SIG-M5 (cell line): ENCODE data around the gene SPTBN1.

Source experiments
- DNase-seq: peaks from one replicate; lab custom pipeline; 2025; lab: John Stamatoyannopoulos, UW

Gene SPTBN1

DNA sequence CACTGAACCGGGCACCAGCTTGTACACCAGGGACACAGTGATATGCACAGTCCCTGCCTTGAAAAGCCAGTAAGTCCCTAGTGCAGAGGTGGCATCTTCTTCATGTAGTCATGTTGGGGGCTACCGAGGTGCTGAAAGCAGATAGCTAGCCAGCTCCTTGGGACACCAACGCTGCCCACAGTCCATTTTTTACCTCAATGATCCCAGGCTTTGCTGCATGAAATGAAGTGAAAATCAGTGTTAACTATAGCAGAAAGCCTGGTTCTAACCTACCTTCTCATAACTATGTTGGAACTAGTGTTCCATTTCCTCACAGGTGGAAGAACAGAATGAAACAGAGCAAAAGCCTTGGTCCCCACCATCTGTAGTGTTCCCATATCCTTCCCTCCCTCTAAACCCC lies 200.7 kb downstream of the SPTBN1 start:
- no peak for DNase-seq

DNA sequence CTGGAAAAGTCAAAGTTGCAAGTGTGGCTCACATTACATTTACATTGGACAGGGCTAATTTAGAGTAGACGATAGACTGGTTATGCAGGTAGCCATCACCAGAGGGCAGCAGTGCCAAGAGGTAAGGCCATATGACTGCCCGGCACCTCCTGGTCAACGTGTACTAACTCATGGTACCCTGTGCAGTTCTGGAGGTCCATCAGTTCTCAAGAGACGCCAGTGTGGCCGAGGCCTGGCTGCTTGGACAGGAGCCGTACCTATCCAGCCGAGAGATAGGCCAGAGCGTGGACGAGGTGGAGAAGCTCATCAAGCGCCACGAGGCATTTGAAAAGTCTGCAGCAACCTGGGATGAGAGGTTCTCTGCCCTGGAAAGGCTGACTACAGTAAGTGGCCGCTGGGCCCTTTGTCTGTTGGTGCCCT lies 201.5 kb downstream of the SPTBN1 start:
- DNase-seq: no peak

DNA sequence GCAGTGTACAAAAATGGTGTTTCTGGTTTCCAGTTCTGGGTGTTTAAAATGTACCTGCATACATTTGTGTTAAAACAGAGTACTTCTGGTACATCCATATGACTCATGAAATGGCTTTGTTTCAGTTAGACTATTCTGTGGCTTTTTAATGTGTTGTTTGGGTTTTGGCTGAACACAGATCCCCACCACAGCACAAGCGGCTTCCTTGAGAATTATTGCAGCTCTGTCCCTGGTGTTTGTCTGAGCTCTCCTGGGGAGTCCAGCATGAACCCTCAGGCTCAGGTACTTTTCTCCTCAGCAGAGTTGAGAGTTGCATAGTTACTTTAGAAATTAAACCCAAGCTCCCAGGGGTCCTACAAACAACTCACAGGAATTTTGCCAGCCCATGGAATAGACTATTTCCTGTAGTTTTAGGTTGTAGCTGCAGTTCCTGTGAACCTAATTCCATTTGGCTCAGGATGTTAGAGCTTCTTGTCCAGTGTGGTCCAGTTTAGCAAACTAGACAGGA lies 202.5 kb downstream of the SPTBN1 start:
- DNase-seq: no peak

DNA sequence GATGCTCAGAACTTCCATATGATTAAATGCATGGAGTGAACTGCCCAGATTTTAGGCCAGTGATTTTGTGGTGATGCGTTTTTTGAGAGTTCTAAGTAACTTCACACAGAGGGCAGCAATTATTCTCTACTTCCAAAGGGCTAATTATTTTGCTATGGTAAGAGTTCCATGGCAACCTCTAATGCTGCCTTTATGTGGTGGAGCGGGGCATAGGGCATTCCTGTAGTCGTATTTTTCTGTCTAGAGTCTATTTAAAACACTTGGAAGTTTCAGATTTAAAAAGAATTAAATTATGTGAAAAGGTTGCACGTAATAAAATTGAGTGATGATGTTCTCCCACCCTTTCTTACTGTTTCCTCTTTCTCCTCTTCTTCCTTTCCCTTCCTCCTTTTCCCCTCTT lies 203.4 kb downstream of the SPTBN1 start:
- DNase-seq: no peak

DNA sequence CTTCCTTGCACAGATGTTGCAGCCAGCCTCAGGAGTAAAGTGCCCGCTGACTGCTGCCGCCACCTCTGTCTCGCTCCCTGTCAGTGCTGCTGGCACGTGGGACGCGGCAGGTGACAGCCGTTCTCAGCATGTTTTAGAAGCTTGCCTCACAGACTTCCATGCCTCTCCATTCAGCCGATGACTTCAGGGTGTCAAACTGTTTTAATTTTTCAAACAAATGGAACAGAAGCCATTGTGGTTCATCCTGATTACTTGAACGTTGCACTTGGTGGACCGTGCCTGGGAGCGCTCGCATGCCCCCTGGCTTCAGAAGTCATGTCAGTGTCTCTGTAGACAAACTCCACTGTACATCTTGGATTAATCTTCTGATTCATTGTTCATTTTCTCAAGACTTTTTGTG lies 204.6 kb downstream of the SPTBN1 start:
- DNase-seq: no peak

DNA sequence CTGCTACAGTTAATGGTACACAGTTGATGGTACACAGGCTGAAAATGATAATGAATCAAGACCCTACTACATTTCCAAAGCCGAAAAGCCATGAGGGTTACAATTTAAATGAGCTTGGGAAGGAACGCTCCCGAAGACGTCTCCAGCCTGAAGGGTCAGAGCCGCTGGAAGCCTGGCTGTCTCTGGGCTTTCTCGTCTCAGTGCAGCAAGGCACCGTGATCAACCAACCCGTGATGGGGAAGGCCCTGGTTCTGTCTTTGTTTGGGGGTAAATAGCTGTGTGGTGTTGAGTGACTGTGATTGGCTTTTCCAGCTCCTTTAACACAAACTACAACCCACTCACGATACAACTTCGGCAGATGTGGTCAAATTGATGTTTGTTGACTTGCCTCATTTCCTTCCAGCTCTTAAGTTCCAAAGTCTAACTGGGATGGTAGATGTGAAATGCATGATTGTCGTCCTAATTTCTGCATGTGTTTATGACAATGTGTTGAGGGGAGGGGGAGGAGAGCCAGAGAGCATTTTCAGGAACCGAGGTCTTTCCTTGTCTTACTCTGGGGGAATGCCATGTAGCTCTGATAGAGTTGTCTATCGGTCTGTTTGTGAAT lies 207.4 kb downstream of the SPTBN1 start:
- DNase-seq: no peak

DNA sequence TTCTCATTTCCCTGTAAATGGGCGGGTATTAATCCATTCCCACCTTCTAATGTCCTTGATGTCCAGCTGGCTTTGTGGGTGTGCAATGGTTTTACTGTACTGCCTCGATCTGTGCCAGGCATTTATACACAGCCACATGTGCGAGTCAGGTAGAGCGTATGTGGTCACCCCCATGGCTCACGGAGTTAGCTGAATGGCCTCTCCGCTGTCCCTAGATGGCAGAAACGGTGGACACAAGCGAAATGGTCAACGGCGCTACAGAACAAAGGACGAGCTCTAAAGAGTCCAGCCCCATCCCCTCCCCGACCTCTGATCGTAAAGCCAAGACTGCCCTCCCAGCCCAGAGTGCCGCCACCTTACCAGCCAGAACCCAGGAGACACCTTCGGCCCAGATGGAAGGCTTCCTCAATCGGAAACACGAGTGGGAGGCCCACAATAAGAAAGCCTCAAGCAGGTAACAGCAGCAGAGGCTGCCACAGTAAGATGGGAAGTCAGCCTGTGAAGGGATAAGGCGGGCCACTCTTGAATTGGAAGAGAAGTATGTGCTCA lies 208.2 kb downstream of the SPTBN1 start:
- DNase-seq: no peak

DNA sequence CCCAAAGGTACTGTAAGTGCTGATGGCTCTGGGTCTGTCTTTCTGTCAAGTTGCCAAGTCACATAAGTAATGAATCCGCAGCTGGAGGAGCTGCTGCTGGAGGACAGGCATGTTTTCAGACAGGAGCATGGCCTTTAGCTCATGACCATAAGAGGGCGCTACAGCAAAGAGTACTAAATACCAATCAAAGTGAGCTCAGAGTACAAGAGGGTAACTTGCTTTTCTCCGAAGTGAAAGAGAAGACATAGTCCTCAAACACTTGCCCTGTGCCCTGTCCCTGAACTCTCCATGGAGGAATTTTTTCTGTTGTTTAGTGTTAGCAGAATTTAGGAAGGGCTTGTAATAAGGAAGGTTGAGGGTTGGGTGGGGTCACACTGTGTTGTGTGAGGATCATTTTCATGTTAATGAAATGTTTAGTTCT lies 209.3 kb downstream of the SPTBN1 start:
- DNase-seq: no peak

DNA sequence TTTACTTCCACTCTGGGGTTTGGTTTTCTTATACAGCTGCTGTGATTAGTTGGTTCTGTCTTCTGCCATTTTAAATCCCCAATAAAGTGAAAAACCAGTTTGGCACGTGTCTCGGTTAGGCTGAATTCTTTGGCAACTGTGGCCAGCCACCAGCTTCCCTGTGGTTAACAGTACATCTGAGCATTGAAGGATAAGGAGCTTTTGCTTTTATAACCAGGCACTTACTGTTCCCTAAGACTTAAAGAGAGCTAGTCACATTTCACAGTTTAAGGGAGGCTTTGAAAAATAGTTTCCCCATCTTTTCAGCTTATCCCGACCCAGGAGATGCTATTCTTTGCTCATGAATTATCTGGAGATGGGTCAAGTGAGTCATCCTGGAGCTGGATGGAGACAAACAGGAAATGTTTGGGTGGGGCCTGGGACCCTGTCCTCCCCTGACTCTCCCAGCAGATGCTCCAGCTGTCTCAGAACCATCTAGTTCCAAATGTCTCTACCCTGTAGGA lies 210.1 kb downstream of the SPTBN1 start:
- no peak for DNase-seq

DNA sequence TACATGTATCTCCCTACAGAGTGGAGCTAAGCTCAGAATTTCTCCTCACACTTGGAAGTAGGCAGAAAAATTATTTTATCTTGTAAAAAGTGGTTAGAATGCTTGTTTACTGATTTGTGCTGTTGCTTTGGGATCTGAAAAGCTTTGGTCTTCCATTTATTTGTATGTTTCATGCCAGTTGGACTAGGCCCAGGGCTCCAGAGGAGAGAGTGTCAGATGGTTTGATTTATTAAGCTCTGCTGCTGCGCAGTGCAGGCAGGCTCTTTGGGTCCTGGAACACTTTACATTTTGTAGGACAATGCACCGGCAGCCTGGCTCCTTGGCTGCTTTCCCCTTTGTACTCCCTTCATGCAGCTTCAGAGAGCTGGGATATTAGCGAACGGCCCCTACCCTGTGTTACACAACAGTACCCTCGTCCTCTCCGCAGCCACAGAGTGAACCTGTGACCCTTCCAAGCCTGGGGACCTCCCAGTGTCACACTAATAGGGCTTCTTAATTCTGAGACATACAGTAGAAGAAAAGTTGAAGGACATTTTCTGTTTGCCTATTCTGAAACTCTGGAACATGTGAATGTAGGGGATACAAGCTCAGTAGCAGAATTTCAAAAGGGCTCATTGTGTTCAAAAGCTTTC lies 210.6 kb downstream of the SPTBN1 start:
- no peak for DNase-seq

DNA sequence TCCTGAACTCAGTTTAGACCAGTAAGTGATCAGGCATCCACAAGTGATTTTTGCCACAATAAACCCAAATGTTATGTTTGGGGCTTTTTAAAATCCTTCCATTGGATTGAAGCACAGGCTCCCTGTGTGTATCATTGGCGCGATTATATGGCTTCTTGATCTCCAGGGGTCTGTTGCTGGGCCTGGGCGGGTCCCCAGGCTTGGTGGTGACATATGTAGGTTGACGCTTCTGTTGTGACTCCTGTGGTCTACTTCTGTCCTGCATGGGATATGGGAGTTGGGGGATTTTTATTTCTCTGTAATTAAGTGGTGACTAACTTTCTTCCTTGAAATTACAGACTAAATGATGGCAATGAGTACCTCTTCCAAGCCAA lies 211.1 kb downstream of the SPTBN1 start:
- no peak for DNase-seq

DNA sequence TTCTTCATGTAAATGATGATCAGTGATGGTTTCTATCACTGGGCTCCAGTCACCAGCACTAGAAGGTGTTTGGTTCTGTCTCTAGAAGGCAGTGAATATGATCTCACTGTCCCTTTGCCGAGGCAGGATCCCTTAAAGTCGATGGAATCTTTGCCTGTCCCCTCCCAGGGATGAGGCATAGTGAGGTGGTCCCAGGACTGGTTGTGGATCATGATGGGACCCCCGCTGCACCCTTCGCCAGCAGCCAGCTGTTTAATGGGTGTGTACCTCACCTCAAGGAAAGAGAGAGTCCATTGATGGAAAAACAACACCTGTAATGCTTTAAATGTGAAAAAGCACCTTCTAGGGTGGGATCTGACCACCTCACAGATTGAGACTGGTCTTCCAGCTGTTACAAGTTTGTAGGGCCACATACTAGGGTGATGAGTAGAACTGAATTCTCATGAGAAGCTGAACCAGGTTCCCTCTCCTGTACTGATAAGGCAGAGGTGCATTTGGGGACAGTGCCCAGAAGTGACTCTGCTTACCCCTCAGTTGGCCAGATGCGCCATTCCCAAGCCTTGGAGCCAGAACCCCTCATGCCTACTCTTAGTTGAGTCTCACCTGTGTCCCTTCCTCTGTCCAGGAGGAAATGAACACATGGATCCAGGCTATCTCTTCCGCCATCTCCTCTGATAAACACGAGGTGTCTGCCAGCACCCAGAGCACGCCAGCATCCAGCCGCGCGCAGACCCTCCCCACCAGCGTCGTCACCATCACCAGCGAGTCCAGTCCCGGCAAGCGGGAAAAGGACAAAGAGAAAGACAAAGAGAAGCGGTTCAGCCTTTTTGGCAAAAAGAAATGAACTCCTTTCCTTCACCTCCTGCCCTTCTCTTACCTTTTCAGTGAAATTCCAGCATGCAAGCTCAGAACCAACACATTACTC lies 211.9 kb downstream of the SPTBN1 start:
- no peak for DNase-seq

DNA sequence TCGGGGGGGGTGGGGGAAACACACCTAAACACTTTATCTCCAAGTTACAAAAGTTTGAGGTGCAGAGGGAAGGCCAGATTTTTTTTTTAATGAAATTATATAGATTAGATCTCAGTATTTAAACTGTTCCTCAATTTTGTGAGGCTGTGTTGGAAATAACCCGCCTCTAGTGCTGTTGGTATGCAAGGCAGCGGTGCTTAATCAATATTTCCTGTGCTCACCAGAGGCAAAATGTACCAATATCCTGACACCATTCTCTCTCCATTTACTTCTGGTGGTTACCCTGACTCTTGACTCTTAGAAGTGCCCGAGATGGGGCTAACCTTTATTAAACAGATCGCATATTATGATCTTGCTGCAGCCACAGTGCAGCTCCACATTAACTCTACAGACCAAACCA lies 212.6 kb downstream of the SPTBN1 start:
- no peak for DNase-seq

DNA sequence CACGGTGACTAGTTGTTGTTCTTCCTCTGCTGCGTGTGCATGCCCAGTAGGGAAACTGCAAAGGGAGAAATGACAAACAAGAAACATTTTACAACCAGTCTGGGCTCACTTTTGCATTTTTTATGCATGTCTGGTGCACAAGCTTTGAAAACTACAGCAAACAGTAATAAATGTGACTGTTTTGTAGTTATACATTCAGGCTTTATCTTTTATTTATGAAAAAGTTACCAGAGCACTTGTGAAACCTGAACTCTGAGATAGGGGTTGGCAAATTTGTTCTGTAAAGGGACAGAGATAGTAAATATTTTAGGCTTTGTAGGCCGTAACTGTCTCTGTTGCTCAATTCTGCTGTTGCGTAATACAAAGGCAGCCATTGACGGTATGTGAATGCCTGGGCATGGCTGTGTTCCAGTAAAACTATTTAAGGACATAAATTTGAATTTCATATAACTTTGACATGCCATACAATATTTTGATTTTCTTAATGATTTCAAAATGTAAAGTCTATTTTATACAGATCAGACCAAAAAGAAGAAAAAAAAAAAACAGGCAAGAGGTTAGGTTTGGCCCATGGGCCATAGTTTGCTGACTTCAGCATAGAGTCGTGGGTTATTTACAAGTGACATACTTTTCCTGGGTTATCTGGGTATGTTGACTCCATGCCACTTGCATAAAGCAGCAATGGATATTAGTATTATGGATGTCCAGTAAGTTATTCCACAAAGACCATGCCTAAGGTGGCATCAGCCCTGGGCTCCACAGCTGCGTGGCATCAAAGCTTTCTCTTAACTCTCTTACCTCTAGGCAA lies 213.8 kb downstream of the SPTBN1 start:
- DNase-seq: peak; percentile 17

DNA sequence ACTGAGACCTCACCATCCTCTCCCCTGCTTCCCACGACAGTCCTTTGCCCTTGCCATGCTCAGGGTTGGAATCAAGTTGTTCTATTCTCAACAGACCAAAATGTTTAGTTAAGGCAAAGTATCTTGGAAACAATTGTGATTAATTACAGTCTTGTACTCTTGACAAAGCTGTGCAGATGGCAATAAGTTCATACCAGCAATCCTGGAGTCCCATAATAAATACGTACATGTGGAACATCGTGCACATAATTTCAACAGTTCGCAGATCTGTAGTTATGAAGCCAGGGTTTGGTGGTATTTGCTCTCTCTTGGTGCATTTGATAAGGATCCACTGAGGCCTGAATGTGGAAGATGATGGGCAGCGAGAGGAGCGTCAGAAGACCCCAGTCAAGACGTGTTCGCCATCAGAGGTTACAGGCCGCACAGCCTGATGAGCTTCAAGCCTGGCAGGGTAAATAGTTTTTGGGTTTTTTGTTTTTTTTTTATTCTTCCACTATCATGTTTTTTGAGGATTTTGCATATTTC lies 214.4 kb downstream of the SPTBN1 start:
- DNase-seq: no peak

DNA sequence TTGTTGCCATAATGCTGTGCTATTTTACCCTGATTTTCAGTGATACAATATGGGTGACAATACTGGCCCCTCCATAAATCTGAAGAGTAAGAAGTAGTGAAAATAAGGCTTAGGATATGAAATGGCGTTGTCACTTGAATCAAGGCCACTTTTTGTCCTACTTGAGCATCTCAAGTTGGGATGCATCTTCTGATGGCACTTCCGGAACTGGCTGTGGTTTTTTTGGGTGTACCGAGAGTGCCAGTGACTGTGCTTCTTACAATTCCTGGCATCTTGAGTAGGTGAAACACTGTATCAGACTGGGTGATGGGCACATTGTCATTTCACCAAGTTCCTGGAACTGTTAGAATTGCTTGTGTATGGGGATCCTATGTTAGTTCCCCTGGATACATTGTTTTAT lies 214.9 kb downstream of the SPTBN1 start:
- DNase-seq: no peak

DNA sequence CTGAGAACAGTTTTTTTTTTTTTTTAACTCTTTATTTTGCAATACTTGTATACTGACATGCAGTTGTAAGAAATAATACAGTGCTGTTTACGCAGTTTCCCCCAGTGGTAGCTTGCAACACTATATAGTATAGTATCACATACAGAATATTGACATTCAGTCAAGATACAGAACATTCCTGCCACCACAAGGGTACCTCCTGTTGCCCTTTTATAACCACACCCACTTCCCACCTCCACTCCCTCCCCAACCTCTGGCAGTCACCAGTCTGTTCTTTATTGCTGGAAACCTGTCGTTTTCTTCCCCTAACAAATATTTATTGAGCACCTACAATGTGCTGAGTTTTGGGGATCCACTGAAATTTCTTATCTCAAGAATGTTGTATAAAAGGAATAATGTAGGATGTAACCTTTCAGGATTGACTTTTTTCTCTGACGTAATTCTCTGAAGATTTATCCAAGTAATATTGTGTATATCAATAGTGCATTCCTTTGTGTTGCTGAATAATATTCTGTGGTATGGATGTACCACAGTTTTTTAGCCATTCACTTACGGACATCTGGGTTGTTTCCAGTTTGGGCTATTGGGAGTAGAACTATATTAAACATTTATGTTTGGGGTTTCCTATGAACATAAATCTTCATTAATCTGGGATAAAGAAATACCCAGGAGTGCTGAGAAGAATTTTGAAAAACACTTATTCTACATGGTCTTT lies 215.9 kb downstream of the SPTBN1 start:
- DNase-seq: no peak

DNA sequence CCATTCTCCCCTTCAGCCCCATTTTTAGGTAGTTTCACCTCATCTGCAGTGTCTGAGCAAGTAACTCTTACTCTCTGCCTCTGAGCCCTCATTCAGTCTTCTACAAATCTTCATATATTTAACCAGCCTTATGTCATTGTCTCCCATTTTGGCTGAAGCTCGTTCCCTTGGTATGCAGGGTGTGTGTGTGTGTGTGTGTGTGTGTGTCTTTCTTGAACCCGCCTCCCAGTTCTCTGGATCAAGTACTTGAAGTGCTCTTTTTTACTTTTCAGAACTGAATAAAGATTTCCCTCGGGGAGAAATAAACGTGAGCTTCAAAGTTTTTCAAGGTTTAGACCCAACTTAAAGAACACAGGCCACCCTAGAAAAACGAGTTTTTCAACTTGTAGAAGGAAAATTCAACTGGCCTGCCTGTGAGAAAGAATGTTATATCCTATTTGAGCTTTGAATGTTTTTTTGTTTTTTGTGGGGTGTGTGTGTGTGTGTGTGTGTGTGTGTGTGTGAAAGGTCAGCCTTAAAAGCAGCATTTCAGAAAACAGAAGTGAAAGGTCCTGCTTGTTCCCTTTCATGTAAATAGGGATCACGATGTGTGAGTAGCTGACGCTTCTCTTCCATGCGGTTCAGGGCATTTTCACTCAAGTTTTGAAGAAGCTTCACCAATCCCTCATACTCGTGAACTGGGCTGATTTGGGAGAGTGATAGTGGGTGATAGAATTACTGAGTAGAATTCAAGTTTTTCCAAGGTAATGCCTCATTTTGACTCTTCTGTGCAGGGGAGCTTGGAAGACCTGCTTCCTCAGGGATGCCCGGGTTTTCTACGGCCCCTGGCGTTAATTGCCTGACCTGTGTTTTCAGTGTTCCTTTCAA lies 216.7 kb downstream of the SPTBN1 start:
- no peak for DNase-seq

DNA sequence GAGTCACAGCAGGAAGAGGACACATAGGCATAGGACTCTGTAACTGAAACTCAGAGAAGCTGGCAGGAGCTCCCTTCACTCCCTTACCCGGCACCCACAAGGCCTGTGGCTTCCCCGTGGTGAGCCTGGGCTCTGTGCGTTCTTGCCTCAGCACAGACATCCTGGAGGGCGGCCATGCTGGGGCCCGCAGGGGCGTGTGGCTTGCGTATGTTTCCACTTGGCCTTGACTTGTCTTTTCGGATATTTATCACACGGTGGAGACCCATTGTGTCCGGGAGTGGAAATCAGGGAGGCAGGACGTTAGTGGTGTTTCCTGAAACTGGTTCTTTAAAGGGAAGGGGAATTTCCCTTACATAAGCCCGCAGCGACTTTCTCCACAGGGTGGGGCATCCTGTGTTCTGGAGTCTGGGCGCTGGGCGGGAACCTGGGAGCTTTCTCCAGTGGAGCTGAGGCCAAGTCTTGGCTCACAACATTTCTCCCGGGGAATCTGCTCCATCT lies 217.4 kb downstream of the SPTBN1 start:
- DNase-seq: no peak
